ENCODE measurements around the gene PPP1R37. TPM values are rescaled to one million over a fixed set of nuclear protein-coding genes. Genes with fewer than 3 reads are reported as not detected.

PPP1R37 gene
- total RNA-seq, 2 donors from 2014 or later: 19.8 to 27.7 TPM

GRCh38 chr19:45139286-45140143, 46.5 kb downstream of the PPP1R37 start:
- Mint-ChIP-seq H3K36me3 (ENCODE audit: low read depth) (peaks cover 16% of the 10 kb centered on the region), H3K27me3 (no peaks in the 10 kb centered on the region), H3K27ac (no peak overlapping the region), H3K4me1 (peaks cover 5% of the 10 kb centered on the region), H3K4me3 (no peak overlapping the region), H3K9me3 (no peaks in the 10 kb centered on the region)
- no peak for ATAC-seq (replicated peaks)

- no peak for ATAC-seq (replicated peaks)
- Mint-ChIP-seq H3K4me3 (no peak overlapping the region), H3K4me1 (peaks cover 5% of the 10 kb centered on the region), H3K27me3 (no peaks in the 10 kb centered on the region), H3K27ac (no peak overlapping the region), H3K36me3 (ENCODE audit: low read depth) (peaks cover 16% of the 10 kb centered on the region), H3K9me3 (no peaks in the 10 kb centered on the region)
Observed at GRCh38 chr19:45140144-45140503, 47.1 kb downstream of the PPP1R37 start.

DNA sequence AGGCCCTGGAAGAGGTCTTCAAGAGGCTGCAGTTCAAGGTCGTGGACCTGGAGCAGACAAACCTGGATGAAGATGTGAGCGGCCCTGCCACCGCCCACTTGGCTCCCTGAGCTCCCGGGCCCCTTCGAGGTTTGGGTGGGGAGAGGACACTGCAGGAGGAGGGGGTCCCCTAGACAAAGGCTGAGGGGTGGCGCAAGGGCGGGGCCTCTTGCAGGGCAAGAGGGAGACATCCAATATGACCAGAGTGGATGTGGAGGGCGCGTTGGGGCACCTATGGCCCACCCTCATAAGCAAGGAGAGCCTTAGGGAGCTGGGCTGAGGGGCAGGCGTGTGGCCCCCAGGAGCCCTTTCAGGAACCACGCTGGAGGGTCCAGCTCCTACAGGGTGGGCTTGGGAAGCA, 47.6 kb downstream of the PPP1R37 start:
- Mint-ChIP-seq H3K36me3 (ENCODE audit: low read depth) (peaks cover 16% of the 10 kb centered on the region), H3K4me3 (no peak overlapping the region), H3K27me3 (no peaks in the 10 kb centered on the region), H3K4me1 (peaks cover 5% of the 10 kb centered on the region), H3K9me3 (no peaks in the 10 kb centered on the region), H3K27ac (no peak overlapping the region)
- ATAC-seq (replicated peaks): no peak

DNA sequence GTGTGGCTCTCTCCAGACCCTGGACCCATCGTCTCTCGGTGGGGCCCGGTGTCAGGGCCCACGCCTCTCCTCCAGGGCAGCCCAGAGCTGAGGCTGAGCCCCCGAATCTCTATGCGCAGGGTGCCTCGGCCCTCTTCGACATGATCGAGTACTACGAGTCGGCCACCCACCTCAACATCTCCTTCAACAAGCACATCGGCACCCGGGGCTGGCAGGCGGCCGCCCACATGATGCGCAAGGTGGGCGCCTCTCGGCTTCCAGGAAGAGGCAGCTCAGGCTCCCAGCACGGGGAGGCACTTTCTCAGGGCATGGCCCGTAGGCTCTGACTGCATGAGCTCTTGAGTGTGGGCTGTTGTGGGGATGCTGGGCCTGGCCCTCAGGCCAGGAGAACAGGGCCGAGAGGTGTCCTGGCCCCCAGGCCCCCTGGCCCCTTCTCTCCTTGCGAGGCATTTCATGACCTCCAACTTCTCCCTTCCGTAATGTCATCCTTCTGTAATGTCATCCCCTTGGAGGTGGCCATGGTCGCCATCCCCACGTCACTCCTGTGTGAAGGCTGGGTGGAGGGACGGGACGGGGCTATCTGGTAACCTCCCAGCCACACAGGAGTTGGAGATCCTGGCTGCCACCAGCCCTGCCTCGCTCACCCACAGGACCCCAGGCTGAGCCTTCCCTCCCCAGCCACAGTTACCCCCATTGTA, 48.4 kb downstream of the PPP1R37 start:
- H3K27ac Mint-ChIP-seq: peak overlapping the region; percentile 20
- H3K4me3 Mint-ChIP-seq: no peak overlapping the region
- peaks cover 5% of the 10 kb centered on the region for H3K4me1 Mint-ChIP-seq
- H3K36me3 Mint-ChIP-seq (ENCODE audit: low read depth): peaks cover 16% of the 10 kb centered on the region
- H3K27me3 Mint-ChIP-seq: no peaks in the 10 kb centered on the region
- no peaks in the 10 kb centered on the region for H3K9me3 Mint-ChIP-seq
- no peak for ATAC-seq (replicated peaks)

GRCh38 chr19:45142016-45142725, 49.2 kb downstream of the PPP1R37 start:
- Mint-ChIP-seq H3K4me1 (peaks cover 5% of the 10 kb centered on the region), H3K27me3 (no peaks in the 10 kb centered on the region), H3K4me3 (no peak overlapping the region), H3K9me3 (no peaks in the 10 kb centered on the region), H3K36me3 (ENCODE audit: low read depth) (peaks cover 16% of the 10 kb centered on the region), H3K27ac (no peak overlapping the region)
- no peak for ATAC-seq (replicated peaks)

- ATAC-seq (replicated peaks): no peak
- peaks cover 16% of the 10 kb centered on the region for H3K36me3 Mint-ChIP-seq (ENCODE audit: low read depth)
- H3K4me3 Mint-ChIP-seq: no peak overlapping the region
- H3K9me3 Mint-ChIP-seq: no peaks in the 10 kb centered on the region
- H3K4me1 Mint-ChIP-seq: peaks cover 5% of the 10 kb centered on the region
- no peak overlapping the region for H3K27ac Mint-ChIP-seq
- no peaks in the 10 kb centered on the region for H3K27me3 Mint-ChIP-seq
Observed at GRCh38 chr19:45142726-45143110, 49.7 kb downstream of the PPP1R37 start.

DNA sequence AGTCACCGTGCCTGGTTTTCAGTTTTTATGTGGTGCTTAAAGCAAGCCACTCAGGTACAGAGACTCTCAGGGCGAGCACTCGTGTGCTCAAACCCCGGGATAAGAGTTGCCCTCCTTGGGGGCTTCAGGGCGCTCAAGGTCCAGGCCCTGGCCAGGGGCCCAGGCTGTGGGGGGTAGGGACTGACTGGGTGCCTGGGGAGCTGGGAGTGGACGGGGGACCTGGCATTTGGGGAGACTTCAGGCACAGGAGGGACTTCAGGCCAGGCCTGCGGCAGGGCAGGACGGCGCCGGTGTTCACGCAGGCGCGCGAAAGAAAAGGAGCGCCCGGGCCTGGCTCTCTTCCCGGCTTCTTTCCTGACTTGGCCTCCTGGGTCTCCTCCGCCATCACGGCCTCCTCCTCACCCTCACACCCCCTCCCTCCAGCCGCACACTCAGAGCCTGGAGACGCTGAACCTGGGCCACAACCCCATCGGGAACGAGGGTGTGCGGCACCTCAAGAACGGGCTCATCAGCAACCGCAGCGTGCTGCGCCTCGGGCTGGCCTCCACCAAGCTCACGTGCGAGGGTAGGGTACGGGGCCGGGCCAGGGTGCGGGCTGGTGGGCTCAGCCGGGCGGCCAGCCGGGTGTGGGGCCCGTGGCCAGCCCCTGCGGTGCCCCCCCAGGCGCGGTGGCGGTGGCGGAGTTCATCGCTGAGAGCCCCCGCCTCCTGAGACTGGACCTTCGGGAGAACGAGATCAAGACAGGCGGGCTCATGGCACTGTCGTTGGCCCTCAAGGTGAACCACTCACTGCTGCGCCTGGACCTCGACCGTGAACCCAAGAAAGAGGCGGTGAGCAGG, 51.7 kb downstream of the PPP1R37 start:
- Mint-ChIP-seq H3K4me1 (peaks cover 9% of the 10 kb centered on the region), H3K9me3 (no peaks in the 10 kb centered on the region), H3K4me3 (no peak overlapping the region), H3K27ac (no peak overlapping the region), H3K36me3 (ENCODE audit: low read depth) (peaks cover 16% of the 10 kb centered on the region), H3K27me3 (no peaks in the 10 kb centered on the region)
- no peak for ATAC-seq (replicated peaks)

DNA sequence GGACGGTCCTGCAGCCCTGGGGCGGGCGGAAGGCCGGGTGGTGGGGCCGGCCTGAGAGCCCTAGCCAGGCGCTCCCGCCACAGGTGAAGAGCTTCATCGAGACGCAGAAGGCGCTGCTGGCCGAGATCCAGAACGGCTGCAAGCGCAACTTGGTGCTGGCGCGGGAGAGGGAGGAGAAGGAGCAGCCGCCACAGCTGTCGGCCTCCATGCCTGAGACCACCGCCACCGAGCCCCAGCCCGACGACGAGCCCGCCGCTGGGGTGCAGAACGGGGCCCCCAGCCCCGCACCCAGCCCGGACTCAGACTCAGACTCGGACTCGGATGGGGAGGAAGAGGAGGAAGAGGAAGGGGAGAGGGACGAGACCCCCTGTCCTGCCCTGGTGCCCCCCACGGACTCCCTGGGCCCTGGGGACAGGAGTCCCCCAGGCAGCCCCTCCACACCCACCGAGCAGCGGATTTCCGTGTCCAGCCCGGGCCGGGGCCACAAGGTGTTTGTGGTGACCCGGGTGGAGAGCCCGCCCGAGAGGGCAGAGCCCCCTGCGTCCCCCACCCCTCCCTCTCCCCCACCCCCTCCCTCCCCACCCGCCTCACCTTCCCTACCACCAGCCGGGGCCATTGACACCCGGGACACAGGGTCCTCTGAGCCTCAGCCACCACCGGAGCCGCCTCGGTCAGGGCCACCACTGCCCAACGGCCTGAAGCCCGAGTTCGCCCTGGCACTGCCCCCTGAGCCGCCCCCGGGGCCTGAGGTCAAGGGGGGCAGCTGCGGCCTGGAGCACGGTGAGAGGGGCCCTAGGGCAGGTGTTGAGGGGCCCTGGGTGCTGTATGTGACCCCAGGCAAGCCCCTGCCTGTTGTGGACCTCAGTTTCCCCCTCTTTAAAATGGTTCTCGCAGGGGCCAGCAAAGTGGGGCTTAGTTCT, 52.6 kb downstream of the PPP1R37 start:
- Mint-ChIP-seq H3K4me1 (peaks cover 9% of the 10 kb centered on the region), H3K9me3 (no peaks in the 10 kb centered on the region), H3K27me3 (no peaks in the 10 kb centered on the region), H3K4me3 (no peak overlapping the region), H3K27ac (no peak overlapping the region), H3K36me3 (ENCODE audit: low read depth) (peaks cover 16% of the 10 kb centered on the region)
- no peak for ATAC-seq (replicated peaks)

- peaks cover 14% of the 10 kb centered on the region for H3K36me3 Mint-ChIP-seq (ENCODE audit: low read depth)
- H3K9me3 Mint-ChIP-seq: no peaks in the 10 kb centered on the region
Observed at GRCh38 chr19:45146251-45146650, 53.3 kb downstream of the PPP1R37 start.

GRCh38 chr19:45146741-45147205, 53.8 kb downstream of the PPP1R37 start:
- H3K27ac Mint-ChIP-seq: no peak overlapping the region

More at GRCh38 chr19:45146251-45146650, 53.3 kb downstream of the PPP1R37 start:
- Mint-ChIP-seq H3K4me3 (no peak overlapping the region), H3K27me3 (no peaks in the 10 kb centered on the region), H3K27ac (no peak overlapping the region), H3K4me1 (peaks cover 9% of the 10 kb centered on the region)
- no peak for ATAC-seq (replicated peaks)

DNA sequence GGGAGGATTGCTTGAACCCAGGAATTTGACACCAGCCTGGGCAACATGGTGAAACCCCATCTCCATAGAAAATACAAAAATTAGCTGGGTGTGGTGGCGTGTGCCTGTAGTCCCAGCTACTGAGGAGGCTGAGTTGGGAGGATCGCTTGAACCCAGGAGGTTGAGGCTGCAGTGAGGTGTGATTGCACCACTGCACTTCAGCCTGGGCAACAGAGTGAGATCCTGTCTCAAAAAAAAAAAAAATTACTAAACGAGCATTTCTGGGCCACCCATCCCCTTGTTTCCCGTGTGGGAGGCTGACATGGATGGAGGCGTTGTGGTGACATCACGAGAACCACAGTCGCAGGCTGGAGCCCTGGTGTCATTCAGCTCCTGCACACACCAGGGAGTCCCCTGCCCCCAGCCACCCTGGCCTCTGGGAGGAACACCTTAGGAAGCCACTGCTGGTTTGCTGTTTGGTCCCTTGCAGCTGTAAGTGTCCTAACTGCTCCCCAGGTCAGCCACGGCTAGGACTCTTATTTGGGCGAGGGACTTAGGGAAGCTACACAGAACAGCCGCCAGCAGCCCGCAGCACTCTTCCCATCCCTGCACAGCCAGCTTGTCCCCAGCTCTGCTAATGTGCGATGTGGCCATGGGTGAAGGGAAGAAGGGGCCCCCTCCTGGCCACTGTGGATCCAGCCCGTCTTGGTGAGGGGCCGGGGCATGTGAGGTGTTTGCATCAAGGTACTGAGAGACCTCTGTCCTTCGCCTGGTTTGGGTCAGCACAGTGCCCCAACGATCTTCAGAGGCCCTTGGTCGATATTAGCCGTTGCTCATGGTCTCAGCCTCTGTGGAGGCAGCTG, 55.1 kb downstream of the PPP1R37 start:
- ATAC-seq (replicated peaks): no peak
- Mint-ChIP-seq H3K4me1 (peaks cover 9% of the 10 kb centered on the region), H3K4me3 (no peak overlapping the region), H3K27ac (no peak overlapping the region), H3K9me3 (no peaks in the 10 kb centered on the region), H3K27me3 (no peaks in the 10 kb centered on the region), H3K36me3 (ENCODE audit: low read depth) (peaks cover 5% of the 10 kb centered on the region)

More at GRCh38 chr19:45146741-45147205, 53.8 kb downstream of the PPP1R37 start:
- no peak overlapping the region for H3K4me3 Mint-ChIP-seq
- H3K36me3 Mint-ChIP-seq (ENCODE audit: low read depth): peaks cover 13% of the 10 kb centered on the region
- no peaks in the 10 kb centered on the region for H3K27me3 Mint-ChIP-seq
- H3K4me1 Mint-ChIP-seq: peaks cover 9% of the 10 kb centered on the region
- H3K9me3 Mint-ChIP-seq: no peaks in the 10 kb centered on the region
- no peak for ATAC-seq (replicated peaks)

- H3K36me3 Mint-ChIP-seq (ENCODE audit: low read depth): peaks cover 5% of the 10 kb centered on the region
- H3K27me3 Mint-ChIP-seq: no peaks in the 10 kb centered on the region
- ATAC-seq (replicated peaks): no peak
- H3K4me1 Mint-ChIP-seq: peaks cover 13% of the 10 kb centered on the region
- no peaks in the 10 kb centered on the region for H3K9me3 Mint-ChIP-seq
- H3K27ac Mint-ChIP-seq: no peak overlapping the region
- no peak overlapping the region for H3K4me3 Mint-ChIP-seq
Observed at GRCh38 chr19:45149129-45149528, 56.1 kb downstream of the PPP1R37 start.
